Left ventricle myocardium inferior (tissue), 1 donor: ENCODE data around the gene CNKSR1. TPM values are rescaled to one million over a fixed set of nuclear protein-coding genes. Genes with fewer than 3 reads are reported as not detected.

Experiments
- DNase-seq: peaks from one replicate; pipeline ENCODE4 v3.0.0-alpha.2; 2020
- H3K27ac ChIP-seq: fragments of 200-600 bp; replicated peaks from 2 replicates; pipeline ENCODE4 v1.8.0; 2021
- H3K27me3 ChIP-seq: fragments of 200-600 bp; 2 replicates; pipeline ENCODE4 v1.8.0; 2021; ENCODE audit warnings: low read depth
- H3K36me3 ChIP-seq: fragments of 200-600 bp; 2 replicates; pipeline ENCODE4 v1.8.0; 2021
- H3K4me1 ChIP-seq: fragments of 200-600 bp; 2 replicates; pipeline ENCODE4 v1.8.0; 2021
- H3K4me3 ChIP-seq: fragments of 200-600 bp; 2 replicates; pipeline ENCODE4 v1.8.0; 2021; ENCODE audit warnings: mild to moderate bottlenecking, moderate library complexity
- H3K9me3 ChIP-seq: fragments of 200-600 bp; replicated peaks from 2 replicates; pipeline ENCODE4 v1.8.0; 2021
- intact Hi-C: fragments of 100-400 bp; cut with micrococcal nuclease; formaldehyde crosslinking; loops from one replicate; pipeline ENCODE4 v1.11.0; 2022
- total RNA-seq: library from RNA; stranded (reverse); fragmentation: NEBNext Ultra II Directional; extraction: Animal tissue kit (Norgen Biotek cat#: 25700); gene quantifications from one replicate; pipeline ENCODE4 v1.2.1, GENCODE V29; 2021
- TF ChIP-seq, protein P1 (sequence below): fragments of 200-600 bp; IDR thresholded peaks from 2 replicates; pipeline ENCODE4 v1.8.0; 2021; ENCODE audit warnings: antibody characterized with exemption, mild to moderate bottlenecking, borderline replicate concordance
- donor health status: DM: no; HTN: yes; CAD: no; lungs with severe emphysema.

Gene CNKSR1
- total RNA-seq, 1 donor from 2014 or later, result 1.8 TPM

DNA sequence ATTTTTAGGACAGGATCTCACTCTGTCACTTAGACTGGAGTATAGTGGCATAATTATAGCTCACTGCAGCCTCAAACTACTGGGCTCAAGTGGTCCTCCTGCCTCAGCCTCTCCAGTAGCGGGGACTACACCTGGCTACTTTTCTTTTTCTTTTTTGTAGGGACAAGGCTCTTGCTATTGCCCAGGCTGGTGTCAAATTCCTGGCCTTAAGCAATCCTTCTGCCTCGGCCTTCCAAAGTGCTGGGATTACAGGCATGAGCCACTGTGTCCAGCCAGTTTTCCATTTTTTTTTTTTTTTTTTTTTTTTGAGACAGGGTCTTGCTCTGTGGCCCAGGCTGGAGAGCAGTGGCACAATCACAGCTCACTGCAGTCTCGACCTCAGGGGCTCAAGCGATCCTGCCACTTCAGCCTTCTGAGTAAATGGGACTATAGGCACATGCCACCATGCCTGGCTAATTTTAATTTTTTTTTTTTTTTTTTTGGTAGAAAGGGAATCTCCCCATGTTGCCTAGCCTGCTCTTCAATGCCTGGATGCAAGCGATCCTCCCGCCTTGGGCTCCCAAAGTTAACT lies 36.1 kb downstream of the CNKSR1 start:
- intact Hi-C loops, result no loop called here
- no peak overlapping the region for H3K27ac ChIP-seq
- H3K27me3 ChIP-seq, result no peaks in the 10 kb centered on the region
- DNase-seq, result no peak
- H3K4me3 ChIP-seq, result no peak overlapping the region
- TF ChIP-seq, protein P1, sequence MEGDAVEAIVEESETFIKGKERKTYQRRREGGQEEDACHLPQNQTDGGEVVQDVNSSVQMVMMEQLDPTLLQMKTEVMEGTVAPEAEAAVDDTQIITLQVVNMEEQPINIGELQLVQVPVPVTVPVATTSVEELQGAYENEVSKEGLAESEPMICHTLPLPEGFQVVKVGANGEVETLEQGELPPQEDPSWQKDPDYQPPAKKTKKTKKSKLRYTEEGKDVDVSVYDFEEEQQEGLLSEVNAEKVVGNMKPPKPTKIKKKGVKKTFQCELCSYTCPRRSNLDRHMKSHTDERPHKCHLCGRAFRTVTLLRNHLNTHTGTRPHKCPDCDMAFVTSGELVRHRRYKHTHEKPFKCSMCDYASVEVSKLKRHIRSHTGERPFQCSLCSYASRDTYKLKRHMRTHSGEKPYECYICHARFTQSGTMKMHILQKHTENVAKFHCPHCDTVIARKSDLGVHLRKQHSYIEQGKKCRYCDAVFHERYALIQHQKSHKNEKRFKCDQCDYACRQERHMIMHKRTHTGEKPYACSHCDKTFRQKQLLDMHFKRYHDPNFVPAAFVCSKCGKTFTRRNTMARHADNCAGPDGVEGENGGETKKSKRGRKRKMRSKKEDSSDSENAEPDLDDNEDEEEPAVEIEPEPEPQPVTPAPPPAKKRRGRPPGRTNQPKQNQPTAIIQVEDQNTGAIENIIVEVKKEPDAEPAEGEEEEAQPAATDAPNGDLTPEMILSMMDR, result no peak
- H3K36me3 ChIP-seq, result no peaks in the 10 kb centered on the region
- H3K4me1 ChIP-seq, result peaks cover 6% of the 10 kb centered on the region
- H3K9me3 ChIP-seq, result no peaks in the 10 kb centered on the region

DNA sequence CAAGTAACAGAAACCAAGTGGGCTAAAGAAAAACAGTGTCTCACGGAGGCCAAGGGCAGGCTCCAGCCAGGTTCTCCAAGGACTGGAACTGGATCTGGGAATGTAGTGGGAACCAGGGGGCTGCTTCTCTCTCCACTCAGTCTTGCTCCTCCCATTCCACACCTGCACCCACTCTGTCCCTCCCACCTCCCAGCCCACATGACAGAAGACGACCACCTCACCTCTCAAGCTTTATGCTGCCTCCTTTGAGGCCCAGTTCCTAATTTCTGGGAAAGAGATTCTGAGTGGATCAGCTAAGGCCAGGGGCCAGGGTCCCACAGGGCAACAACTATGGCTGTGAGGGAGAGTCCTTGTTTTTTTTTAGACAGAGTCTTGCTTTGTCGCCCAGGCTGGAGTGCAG lies 38.0 kb downstream of the CNKSR1 start:
- TF ChIP-seq, protein P1, result no peak
- intact Hi-C loops, result no loop called here
- Histone ChIP-seq H3K9me3 (no peaks in the 10 kb centered on the region), H3K27ac (no peak overlapping the region), H3K4me3 (no peak overlapping the region), H3K4me1 (peaks cover 2% of the 10 kb centered on the region), H3K27me3 (no peaks in the 10 kb centered on the region), H3K36me3 (no peaks in the 10 kb centered on the region)
- no peak for DNase-seq

DNA sequence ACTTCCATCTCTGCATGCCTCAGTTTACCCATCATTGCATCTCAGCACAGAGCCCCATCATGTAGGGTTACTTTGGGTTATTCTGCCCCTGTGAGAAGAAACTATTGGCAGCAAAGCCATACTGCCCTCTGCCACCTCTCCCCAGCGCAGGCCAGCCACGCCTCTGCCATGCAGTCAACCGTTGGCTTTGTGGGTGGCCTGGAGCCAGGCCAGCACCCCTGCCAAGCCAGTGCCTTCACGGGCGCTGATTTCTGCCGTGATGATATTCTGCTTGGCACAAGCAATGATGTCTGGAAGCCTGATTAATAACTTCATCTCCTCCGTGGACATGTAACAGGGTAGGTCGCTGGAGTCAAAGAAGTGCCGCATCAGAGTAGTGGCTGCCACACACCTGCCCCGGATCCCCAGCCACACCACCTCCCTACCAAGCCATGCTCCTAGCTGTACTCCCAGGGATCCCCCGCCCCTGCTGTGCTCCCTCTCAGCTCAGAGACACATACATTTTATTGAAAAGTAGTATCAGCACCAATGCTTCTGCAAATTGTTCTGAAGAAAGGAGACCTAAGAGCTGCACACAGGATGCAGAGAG lies 41.7 kb downstream of the CNKSR1 start:
- no peaks in the 10 kb centered on the region for H3K9me3 ChIP-seq
- intact Hi-C loops, result no loop called here
- peak; percentile 26 for DNase-seq
- no peak overlapping the region for H3K27ac ChIP-seq
- H3K4me3 ChIP-seq, result no peak overlapping the region
- TF ChIP-seq, protein P1, result no peak
- no peaks in the 10 kb centered on the region for H3K4me1 ChIP-seq
- H3K36me3 ChIP-seq, result no peaks in the 10 kb centered on the region
- no peaks in the 10 kb centered on the region for H3K27me3 ChIP-seq

DNA sequence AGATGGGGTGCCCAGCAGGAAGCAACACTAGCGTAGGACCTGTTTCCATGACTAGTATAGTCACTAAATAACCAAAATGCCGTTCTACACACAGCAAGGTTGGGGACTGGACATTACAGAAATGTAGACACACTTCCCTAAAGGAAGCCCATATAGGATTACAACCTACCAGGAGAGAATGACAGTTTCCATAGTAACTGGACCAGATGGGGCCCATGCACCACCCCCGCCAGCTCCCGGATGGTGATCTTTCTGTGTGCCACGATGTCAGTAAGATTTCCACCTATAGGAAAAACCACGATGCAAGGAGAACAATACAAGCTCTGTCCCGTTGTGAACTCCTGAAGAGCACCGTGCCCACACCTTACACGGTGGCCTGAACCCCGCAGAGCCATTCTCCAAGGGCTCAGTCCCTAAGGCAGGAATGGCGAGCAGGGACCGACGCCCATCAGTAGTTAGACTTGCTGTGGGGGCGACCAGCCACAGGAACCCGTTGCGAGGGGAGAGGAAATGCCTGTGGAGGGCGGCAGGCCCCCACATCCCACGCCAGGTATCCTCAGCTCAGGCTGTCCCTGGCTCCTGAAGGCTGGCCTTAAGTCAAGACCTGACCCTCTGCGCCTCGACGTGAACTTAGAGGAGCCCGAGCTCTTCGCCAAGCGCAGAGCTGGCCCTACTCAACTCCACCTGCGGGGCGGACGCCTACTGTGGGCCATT lies 43.1 kb downstream of the CNKSR1 start:
- intact Hi-C loops, result no loop called here
- TF ChIP-seq, protein P1, result no peak
- Histone ChIP-seq H3K36me3 (no peaks in the 10 kb centered on the region), H3K9me3 (no peaks in the 10 kb centered on the region), H3K4me3 (no peak overlapping the region), H3K27ac (no peak overlapping the region), H3K27me3 (peaks cover 8% of the 10 kb centered on the region), H3K4me1 (peaks cover 7% of the 10 kb centered on the region)
- no peak for DNase-seq

DNA sequence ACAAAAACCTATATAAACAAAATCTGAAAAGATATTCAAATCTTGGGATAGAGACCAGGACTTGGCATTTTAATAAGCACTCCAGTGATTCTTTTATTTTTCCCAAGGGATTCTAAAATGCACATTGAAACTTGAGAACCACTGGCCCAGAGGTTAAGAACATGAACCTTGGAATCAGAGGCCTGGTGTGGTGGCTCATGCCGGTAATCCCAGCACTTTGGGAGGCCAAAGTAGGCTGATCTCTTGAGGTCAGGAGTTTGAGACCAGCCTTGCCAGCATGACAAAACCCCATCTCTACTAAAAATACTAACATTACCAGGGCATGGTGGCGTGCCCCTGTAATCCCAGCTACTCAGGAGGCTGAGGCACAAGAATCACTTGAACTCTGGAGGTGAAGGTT lies 43.8 kb downstream of the CNKSR1 start:
- no peak for DNase-seq
- H3K27me3 ChIP-seq, result peaks cover 15% of the 10 kb centered on the region

More for the DNA sequence above, 43.8 kb downstream of the CNKSR1 start:
- Histone ChIP-seq H3K4me3 (no peak overlapping the region), H3K27ac (no peak overlapping the region), H3K4me1 (peaks cover 14% of the 10 kb centered on the region), H3K9me3 (no peaks in the 10 kb centered on the region), H3K36me3 (no peaks in the 10 kb centered on the region)
- TF ChIP-seq, protein P1, result no peak
- intact Hi-C loops, result no loop called here
